NCI-H774 (cell line): ENCODE data around the gene SYT14.
"Not testable (repeated sequence)": the region's sequence is repeated elsewhere in the genome, so short reads cannot be mapped to it uniquely, and the experiment has no call there.

Experiments used
- DNase-seq: peaks from one replicate; lab custom pipeline; 2025; lab: John Stamatoyannopoulos, UW

SYT14 gene

GRCh38 chr1:210117681-210118170 is 179.7 kb downstream of the SYT14 start:
- no peak for DNase-seq

- DNase-seq: no peak
Observed at GRCh38 chr1:210123383-210123782, 185.4 kb downstream of the SYT14 start.

GRCh38 chr1:210123924-210124589 is 186.0 kb downstream of the SYT14 start:
- no peak for DNase-seq

- no peak for DNase-seq
Observed at GRCh38 chr1:210124736-210125135, 186.7 kb downstream of the SYT14 start.

- no peak for DNase-seq
Observed at GRCh38 chr1:210125143-210125542, 187.1 kb downstream of the SYT14 start.

GRCh38 chr1:210129092-210129491 is 191.1 kb downstream of the SYT14 start:
- DNase-seq: no peak

GRCh38 chr1:210129759-210130158 is 191.7 kb downstream of the SYT14 start:
- DNase-seq: no peak

GRCh38 chr1:210132582-210132981 is 194.6 kb downstream of the SYT14 start:
- no peak for DNase-seq

- DNase-seq: peak; percentile 48
Observed at GRCh38 chr1:210143465-210144062, 205.5 kb downstream of the SYT14 start.

- no peak for DNase-seq
Observed at GRCh38 chr1:210144736-210145135, 206.7 kb downstream of the SYT14 start.

- DNase-seq: no peak
Observed at GRCh38 chr1:210151052-210151672, 213.1 kb downstream of the SYT14 start.

- no peak for DNase-seq
Observed at GRCh38 chr1:210159211-210159610, 221.2 kb downstream of the SYT14 start.

GRCh38 chr1:210170220-210170619 is 232.2 kb downstream of the SYT14 start:
- DNase-seq: no peak

- DNase-seq: no peak
Observed at GRCh38 chr1:210174133-210174532, 236.1 kb downstream of the SYT14 start.

GRCh38 chr1:210185063-210185462 is 247.0 kb downstream of the SYT14 start:
- no peak for DNase-seq

- not testable (repeated sequence) for DNase-seq
Observed at GRCh38 chr1:210187849-210188606, 250.0 kb downstream of the SYT14 start.

- no peak for DNase-seq
Observed at GRCh38 chr1:210189426-210189825, 251.4 kb downstream of the SYT14 start.

GRCh38 chr1:210195635-210196160 is 257.7 kb downstream of the SYT14 start:
- DNase-seq: no peak

- DNase-seq: not testable (repeated sequence)
Observed at GRCh38 chr1:210196266-210196665, 258.2 kb downstream of the SYT14 start.

GRCh38 chr1:210198840-210199239 is 260.8 kb downstream of the SYT14 start:
- no peak for DNase-seq

- no peak for DNase-seq
Observed at GRCh38 chr1:210200124-210200736, 262.2 kb downstream of the SYT14 start.

GRCh38 chr1:210201681-210202080 is 263.7 kb downstream of the SYT14 start:
- DNase-seq: no peak
